ENCODE measurements around the gene INF2.

- TF ChIP-seq, protein P1, sequence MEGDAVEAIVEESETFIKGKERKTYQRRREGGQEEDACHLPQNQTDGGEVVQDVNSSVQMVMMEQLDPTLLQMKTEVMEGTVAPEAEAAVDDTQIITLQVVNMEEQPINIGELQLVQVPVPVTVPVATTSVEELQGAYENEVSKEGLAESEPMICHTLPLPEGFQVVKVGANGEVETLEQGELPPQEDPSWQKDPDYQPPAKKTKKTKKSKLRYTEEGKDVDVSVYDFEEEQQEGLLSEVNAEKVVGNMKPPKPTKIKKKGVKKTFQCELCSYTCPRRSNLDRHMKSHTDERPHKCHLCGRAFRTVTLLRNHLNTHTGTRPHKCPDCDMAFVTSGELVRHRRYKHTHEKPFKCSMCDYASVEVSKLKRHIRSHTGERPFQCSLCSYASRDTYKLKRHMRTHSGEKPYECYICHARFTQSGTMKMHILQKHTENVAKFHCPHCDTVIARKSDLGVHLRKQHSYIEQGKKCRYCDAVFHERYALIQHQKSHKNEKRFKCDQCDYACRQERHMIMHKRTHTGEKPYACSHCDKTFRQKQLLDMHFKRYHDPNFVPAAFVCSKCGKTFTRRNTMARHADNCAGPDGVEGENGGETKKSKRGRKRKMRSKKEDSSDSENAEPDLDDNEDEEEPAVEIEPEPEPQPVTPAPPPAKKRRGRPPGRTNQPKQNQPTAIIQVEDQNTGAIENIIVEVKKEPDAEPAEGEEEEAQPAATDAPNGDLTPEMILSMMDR (IDR thresholded peaks at IDR 0.05), result no peak
- TF ChIP-seq EP300 (IDR thresholded peaks at IDR 0.05; ENCODE audit: low read depth), result no peak
- no peak for TF ChIP-seq POLR2A (IDR thresholded peaks at IDR 0.05)
These were observed 56.7 kb downstream of the INF2 start for GRCh38 chr14:104746071-104746545.

Data from transverse colon (tissue), 3 donors.